GM19240 (cell line): ENCODE results near the gene RPUSD1.
A peak's percentile ranks its signal among the peaks of the same experiment; 100 is the strongest.

ENCODE experiments used
- DNase-seq: peaks from one replicate; pipeline ENCODE4 v3.0.0; 2011; ENCODE audit warnings: low spot score; ENCODE audit not compliant: insufficient read length

RPUSD1 gene

GRCh38 chr16:819336-820043, 31.3 kb upstream of the RPUSD1 start:
- no peak for DNase-seq

- DNase-seq: no peak
Observed at GRCh38 chr16:818592-818991, 30.4 kb upstream of the RPUSD1 start.

- no peak for DNase-seq
Observed at GRCh38 chr16:818132-818531, 30.0 kb upstream of the RPUSD1 start.

- DNase-seq: no peak
Observed at GRCh38 chr16:817001-817906, 29.1 kb upstream of the RPUSD1 start.

- no peak for DNase-seq
Observed at GRCh38 chr16:815861-816260, 27.7 kb upstream of the RPUSD1 start.

- DNase-seq: no peak
Observed at GRCh38 chr16:814974-815373, 26.8 kb upstream of the RPUSD1 start.

GRCh38 chr16:813916-814412, 25.8 kb upstream of the RPUSD1 start:
- no peak for DNase-seq

GRCh38 chr16:813204-813915, 25.2 kb upstream of the RPUSD1 start:
- no peak for DNase-seq

- no peak for DNase-seq
Observed at GRCh38 chr16:808085-808386, 19.9 kb upstream of the RPUSD1 start.

GRCh38 chr16:807347-808084, 19.3 kb upstream of the RPUSD1 start:
- peak; percentile 96 for DNase-seq

GRCh38 chr16:805474-805873, 17.3 kb upstream of the RPUSD1 start:
- no peak for DNase-seq

- no peak for DNase-seq
Observed at GRCh38 chr16:804193-805048, 16.2 kb upstream of the RPUSD1 start.

GRCh38 chr16:803754-804080, 15.5 kb upstream of the RPUSD1 start:
- DNase-seq: no peak

- no peak for DNase-seq
Observed at GRCh38 chr16:802914-803753, 15.0 kb upstream of the RPUSD1 start.

- no peak for DNase-seq
Observed at GRCh38 chr16:802461-802860, 14.3 kb upstream of the RPUSD1 start.

- DNase-seq: no peak
Observed at GRCh38 chr16:801584-802363, 13.6 kb upstream of the RPUSD1 start.

- DNase-seq: no peak
Observed at GRCh38 chr16:800834-801511, 12.8 kb upstream of the RPUSD1 start.
